ENCODE data around the gene SPOP.
"Not testable (repeated sequence)": the region's sequence is repeated elsewhere in the genome, so short reads cannot be mapped to it uniquely, and the experiment has no call there.

SPOP gene

DNA sequence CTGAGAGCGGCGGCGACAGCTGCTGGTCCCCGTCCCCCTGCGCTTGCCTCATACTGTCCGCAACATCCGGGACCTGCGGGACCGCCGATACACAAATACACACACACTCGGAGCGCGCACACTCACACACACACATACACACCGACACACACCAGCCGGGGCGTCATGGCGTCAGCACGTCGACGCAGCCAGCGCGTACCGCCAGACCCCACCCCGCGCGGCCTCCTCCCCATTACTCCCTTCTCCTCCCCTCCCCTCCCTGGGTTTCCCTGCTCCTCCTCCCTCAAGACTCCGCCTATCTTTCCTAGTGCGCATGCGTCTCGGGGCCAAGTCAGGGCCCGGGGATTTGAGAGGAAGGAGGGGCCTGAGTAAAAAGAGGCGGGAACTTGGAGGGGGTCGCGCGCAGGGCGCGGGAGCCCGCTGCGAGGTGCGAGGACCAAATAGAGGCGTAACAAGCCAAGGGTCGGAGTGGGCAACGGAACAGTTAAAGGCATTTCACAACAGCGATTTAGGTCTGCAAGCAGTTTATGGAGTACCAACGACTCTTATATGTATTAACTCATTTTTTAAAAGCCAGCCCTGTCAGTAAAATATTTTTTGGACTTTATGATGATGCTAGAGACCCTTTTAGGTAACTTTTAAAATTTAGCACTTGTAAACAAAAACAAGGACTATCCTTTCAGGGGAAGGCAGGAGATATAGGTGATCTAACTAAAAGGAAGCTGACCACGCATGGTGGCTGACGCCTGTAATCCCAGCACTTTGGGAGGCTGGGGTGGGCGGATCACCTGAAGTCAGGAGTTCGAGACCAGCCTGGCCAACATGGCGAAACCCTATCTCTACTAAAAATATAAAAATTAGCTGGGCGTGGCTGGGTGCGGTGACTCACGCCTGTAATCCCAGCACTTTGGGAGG, at the start of gene SPOP:
TSS of gene SPOP (minus strand) at position 165 of the 915 bp plus-strand sequence. CDS start 55,287 bp downstream, outside the sequence.
- no peak for FAIRE-seq
- DNase-seq (ENCODE audit: insufficient read length, low spot score) = peak; percentile 89
- TF ChIP-seq, protein P1, sequence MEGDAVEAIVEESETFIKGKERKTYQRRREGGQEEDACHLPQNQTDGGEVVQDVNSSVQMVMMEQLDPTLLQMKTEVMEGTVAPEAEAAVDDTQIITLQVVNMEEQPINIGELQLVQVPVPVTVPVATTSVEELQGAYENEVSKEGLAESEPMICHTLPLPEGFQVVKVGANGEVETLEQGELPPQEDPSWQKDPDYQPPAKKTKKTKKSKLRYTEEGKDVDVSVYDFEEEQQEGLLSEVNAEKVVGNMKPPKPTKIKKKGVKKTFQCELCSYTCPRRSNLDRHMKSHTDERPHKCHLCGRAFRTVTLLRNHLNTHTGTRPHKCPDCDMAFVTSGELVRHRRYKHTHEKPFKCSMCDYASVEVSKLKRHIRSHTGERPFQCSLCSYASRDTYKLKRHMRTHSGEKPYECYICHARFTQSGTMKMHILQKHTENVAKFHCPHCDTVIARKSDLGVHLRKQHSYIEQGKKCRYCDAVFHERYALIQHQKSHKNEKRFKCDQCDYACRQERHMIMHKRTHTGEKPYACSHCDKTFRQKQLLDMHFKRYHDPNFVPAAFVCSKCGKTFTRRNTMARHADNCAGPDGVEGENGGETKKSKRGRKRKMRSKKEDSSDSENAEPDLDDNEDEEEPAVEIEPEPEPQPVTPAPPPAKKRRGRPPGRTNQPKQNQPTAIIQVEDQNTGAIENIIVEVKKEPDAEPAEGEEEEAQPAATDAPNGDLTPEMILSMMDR (IDR thresholded peaks at IDR 0.05; ENCODE audit: insufficient read depth, missing control alignments) = no peak

DNA sequence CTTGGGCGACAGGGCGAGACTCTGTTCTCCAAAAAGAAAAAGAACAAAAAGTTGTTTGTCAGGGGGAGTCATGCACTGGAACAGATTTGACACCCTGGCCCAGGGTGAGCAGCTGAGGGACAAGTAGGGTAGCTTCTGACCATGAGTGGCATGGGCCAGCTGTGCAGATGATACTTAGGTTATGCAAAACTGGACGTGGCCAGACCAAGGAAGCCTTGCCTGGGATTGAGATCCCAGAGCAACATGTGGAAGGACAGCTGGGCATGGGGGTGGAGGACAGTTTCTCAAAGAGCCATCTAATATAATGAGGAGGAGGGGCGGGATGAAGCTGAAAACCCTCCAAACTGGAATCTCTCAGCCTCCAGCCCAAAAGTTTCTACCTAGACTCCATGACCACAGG, 49.5 kb upstream of the SPOP start:
- TF ChIP-seq, protein P1 (IDR thresholded peaks at IDR 0.05; ENCODE audit: insufficient read depth, missing control alignments) = no peak
- DNase-seq (ENCODE audit: insufficient read length, low spot score) (no peak), FAIRE-seq (no peak)

DNA sequence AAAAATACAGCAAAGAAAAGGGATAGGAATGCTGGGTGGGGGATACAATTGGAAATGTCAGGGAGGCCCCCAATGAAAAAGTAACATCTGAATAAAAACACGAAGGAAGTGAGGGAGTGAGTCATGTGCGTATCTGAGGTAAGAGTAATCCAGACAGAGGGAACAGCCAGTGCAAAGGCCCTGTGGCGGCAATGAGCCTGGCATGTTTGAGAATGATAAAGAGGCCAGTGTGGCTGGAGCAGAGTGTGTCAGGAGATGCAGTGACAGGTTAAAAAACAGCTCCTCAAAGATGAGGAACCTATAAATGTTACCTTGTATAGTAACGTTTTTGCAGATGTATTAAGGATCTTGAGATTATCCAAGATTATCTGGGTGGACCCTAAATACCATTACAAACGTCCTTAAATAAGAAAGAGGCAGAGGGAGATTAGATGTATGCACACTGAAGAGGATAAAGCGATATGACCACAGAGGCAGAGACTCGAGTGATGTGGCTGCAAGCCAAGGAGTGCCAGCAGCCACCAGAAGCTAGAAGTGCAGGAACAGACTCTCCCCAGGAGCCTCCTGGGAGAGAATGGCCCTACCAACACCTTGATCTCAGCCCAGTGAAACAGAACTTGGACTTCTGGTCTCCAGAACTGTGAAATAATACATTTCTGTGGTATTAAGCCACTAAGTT, 47.7 kb upstream of the SPOP start:
- TF ChIP-seq, protein P1 (IDR thresholded peaks at IDR 0.05; ENCODE audit: insufficient read depth, missing control alignments) = no peak
- no peak for FAIRE-seq

DNA sequence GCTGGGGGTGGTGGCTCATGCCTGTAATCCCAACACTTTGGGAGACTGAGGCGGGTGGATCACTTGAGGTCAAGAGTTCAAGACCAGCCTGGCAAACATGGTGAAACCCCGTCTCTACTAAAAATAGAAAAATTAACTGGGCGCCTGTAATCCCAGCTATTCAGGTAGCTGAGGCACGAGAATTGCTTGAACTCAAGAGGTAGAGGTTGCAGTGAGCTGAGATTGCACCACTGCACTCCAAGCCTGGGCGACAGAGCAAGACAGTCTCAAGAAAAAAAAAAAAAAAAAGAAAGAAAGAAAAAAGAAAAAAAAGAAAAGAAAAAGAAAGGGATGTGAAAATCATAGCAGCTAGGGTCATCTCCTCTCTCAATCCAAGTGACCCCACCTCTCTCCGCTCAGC, 46.7 kb upstream of the SPOP start:
- DNase-seq (ENCODE audit: insufficient read length, low spot score); FAIRE-seq: not testable (repeated sequence)

More for the DNA sequence above, 47.7 kb upstream of the SPOP start:
- no peak for DNase-seq (ENCODE audit: insufficient read length, low spot score)

DNA sequence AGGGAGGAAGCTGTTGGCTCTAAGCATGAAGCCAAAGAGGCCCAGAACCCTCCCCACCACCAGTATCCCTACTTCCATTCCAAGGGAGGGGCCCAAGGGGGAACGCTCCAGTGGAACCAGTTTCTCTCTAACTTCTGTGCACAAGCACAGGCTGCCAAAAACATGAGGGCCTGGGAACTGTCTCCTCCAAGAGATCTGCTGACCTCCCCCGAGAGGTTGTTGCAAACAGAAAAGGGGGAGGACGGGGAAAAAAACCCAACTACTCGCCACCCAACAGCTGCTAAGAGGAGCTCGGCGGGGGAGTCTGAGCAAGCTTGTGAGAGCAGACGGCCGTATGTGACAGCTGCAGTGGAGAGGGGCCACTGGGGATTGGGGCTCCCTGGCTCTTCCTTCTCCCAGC, 45.5 kb upstream of the SPOP start:
- no peak for FAIRE-seq
- DNase-seq (ENCODE audit: insufficient read length, low spot score) = no peak
- TF ChIP-seq, protein P1 (IDR thresholded peaks at IDR 0.05; ENCODE audit: insufficient read depth, missing control alignments) = no peak

DNA sequence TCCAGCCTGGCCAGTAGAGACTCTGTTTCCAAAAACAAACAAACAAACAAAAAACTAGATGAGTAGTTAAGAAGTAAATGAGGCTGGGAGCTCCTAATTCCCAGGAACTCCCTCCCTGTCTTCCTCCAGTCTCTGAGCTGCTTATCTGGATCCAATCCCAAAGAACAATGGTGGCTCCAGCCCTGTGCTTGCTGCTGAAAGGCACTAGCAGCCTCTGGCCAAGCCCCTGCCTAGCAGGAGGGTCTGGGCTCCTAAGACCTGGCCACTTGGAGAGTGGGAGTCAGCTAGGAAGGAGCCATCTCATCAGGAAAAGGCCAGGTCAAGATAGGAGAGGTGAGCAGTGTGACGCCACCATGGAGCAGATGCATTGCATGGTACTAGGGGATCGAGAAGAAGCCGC, 44.2 kb upstream of the SPOP start:
- TF ChIP-seq, protein P1 (IDR thresholded peaks at IDR 0.05; ENCODE audit: insufficient read depth, missing control alignments) = no peak
- no peak for DNase-seq (ENCODE audit: insufficient read length, low spot score)
- FAIRE-seq = no peak

DNA sequence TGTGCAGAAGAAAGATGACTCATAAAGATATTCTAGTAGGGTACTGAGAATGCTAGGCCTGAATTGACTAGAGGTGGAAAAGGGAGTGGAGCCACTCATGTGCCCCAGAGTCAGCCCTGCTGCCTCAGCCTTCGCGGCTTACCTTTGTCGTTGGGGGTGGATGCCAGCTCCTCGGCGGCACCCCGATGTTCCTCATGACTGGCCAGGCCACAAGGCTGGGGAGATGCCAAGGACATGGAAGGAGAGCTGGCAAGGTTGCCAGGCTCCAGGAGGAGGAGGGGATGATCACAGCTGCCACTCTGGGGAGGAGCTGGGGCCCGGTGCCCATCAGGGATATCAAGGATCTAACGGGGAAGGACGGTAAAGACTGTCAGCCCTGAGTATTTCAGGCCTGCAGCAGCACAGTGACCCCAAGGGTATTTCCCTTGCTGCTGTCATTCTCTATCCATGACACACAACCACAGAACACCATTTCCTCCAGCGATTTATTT, 39.5 kb upstream of the SPOP start:
- no peak for FAIRE-seq
- DNase-seq (ENCODE audit: insufficient read length, low spot score) = no peak
- TF ChIP-seq, protein P1 (IDR thresholded peaks at IDR 0.05; ENCODE audit: insufficient read depth, missing control alignments) = no peak

All from D721Med (cell line).